HG03342 (cell line): ENCODE results near the gene SNRPA.
"Not testable (repeated sequence)": the region's sequence is repeated elsewhere in the genome, so short reads cannot be mapped to it uniquely, and the experiment has no call there.

Source experiments
- ATAC-seq: cut with Tn5 transposase; IDR thresholded peaks from one replicate; pipeline ENCODE4 v1.9.1; 2021; ENCODE audit warnings: mild to moderate bottlenecking, moderate library complexity; ENCODE audit not compliant: unreplicated experiment

SNRPA gene

DNA sequence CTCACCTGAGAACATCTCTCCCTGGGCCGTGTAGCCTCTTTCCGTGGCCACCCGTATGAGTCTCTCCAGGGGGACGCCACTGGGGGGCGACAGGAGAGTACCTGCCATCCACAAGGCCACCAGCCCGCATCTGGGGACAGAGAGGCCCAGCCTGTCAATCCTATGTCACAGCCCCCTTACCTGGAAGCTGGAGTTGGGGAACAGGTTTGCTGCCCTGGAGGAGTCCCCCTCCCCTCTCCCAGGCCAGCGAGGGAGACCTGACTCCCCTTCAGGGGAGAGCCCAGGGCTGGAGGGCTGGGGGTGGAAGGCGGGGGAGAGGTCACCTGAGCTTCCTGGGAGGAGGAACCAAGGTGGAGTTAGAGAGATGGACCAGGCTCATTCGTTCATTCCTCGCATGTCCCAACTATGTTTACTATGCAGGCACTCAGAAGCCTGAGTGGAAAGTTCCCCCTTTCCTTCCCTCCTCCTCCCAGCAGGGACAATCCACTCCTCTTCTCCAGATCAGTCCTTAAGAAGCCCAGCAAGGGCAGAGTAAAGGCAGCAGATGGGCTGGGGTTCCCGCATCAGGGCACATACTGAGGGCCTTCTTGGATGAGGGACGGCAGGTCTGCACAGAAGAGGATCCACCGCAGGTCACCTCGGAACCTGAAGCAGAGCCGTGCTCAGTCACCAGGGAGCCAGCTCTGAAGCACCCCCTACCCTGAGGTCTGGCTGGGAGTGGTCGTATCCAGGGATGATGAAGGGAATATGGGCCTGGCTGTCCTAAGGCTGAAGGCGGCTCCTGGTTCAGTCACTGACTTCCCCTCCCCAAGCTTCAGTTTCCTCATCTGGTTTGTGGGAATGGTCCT is 6.2 kb upstream of the SNRPA start:
- no peak for ATAC-seq

GRCh38 chr19:40745402-40745780 is 5.6 kb upstream of the SNRPA start:
- ATAC-seq, result no peak

DNA sequence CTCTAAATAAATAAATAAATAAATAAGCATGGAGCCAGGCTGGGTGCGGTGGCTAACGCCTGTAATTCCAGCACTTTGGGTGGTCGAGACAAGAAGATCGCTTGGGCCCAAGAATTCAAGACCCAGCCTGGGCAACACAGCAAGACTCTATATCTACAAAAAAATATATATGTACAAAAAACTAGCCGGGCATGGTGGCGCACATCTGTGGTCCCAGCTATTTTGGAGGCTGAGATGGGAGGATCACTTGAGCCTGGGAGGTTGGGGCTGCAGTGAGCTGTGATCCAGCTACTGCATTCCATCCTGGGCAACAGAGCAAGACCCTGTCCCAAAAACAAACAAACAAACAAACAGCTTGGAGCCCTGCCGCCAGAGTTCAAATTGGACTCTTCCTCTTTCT is 3.5 kb upstream of the SNRPA start:
- ATAC-seq, result no peak

DNA sequence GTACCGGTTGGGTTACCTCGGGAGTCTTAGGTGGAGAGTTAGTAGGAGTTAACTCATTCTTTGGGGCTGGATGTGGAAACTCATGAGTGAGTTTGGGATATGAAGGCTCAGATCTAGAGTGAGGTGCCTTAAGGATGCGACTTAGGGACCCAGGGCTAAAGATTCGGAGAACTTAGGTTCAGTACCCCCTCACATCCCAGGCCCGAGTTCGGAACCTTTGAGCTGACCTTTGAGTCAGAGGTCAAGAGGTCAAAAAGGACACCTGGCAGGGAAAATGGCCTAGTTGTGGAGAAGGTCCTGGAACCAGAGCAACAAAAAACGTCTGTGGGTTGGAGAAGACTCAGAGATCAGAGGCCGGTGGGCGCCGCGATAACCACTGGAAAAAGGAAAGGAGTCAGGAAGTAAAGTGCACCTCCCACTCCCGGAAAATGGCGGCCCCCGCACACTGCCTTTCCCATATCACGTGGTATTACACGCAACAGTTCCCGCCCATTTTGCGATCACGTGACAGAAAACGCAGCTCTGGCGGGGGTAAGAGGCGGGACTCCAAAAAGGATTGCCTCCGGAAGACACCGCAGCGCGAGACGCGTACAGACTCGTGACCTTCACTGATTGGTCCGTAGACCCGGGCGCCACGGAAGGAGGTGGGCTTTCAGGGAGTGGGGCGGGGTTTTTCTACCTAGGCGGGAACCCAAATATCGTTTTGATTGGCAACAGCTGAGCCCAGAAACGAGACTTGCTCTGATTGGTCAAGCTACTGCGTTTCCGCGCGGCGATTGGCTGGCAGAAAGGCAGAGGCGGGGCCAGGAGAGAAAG is 737 bp upstream of the SNRPA start, which contains the start of gene ACTMAP:
Gene ACTMAP (minus strand): TSS at position 420 of the 816 bp plus-strand sequence. CDS start 674 bp downstream, outside the sequence.
- ATAC-seq, result peak; percentile 81

DNA sequence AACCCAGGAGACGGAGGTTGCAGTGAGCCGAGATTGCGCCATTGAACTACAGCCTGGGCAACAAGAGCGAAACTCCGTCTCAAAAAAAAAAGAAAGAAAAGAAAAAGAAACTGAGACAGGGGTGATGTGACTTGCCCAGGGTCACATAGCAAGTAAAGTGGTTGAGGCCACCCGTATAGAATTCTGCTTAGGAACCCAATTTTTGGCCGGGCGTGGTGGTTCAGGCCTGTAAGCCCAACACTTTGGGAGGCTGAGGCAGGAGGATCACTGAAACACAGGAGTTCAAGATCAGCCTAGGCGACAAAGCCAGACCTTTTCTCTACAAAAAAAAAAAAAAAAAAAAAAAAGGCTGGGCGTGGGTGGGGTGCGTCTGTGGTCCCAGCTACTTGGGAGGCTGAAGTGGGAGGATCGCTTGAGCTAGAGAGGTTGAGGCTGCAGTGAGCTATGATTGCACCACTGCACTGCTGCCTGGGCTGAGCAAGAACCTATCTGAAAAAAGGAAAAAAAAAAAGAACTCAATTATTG is 1.3 kb downstream of the SNRPA start:
- ATAC-seq, result no peak

DNA sequence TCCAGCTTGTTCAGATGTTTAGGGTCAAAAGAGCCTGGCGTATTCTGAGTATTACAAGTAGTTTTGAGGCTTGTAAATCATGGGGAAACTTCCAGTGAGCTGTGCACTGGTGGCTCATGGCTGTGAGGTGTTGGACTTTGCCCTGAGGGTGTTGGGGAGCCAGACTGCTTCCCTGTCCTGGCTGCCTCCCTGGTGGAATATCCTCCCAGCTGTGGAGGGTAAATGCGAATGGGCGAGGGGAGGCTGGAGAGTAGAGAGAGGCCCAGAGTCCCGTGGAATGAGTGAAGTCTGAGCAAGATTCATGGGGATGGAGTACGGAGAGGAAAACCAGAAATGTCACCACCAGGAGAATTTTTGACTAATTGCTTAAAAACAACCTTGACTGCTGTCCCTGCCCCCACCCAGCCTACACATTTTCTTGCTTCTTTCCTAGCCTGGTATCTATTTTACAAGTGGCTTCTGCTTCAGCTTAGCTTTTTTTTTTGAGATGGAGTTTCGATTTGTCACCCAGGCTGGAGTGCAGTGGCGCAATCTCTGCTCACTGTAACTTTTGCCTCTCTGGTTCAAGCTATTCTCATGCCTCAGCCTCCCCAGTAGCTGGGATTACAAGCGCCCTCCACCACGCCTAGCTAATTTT is 3.7 kb downstream of the SNRPA start:
- ATAC-seq, result no peak

GRCh38 chr19:40755248-40755624 is 4.2 kb downstream of the SNRPA start:
- no peak for ATAC-seq

- ATAC-seq, result no peak
These were observed 4.8 kb downstream of the SNRPA start for GRCh38 chr19:40755791-40756190.

GRCh38 chr19:40756502-40757110 is 5.6 kb downstream of the SNRPA start:
- no peak for ATAC-seq

DNA sequence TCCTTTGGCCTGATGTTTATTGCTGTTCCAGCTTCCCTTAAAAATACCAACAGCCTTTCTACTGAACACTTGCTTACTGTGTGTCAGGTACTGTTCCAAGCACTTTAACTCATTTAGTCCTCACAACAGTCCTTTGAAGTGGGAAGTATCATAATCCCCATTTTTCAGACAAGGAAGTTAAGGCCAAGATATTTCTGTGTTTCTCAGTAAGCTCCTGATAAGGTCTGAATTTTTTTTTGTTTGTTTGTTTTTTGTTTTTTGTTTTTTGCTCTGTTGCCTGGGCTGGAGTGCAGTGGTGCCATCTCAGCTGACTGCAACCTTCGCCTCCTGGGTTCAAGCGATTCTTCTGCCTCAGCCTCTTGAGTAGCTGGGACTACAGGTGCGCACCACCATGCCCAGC is 7.5 kb downstream of the SNRPA start:
- ATAC-seq, result no peak

DNA sequence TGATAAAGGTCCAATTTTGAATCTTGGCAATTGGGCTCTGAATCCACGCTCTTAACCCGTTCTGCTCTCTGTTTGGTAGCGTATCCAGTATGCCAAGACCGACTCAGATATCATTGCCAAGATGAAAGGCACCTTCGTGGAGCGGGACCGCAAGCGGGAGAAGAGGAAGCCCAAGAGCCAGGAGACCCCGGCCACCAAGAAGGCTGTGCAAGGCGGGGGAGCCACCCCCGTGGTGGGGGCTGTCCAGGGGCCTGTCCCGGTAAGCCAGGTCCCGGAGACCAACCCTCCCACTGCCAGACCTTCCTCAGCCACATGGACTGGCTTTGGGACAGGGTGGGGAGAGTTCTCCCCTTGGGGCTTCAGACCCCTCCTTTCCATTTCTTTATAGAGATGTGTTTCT is 8.3 kb downstream of the SNRPA start:
- ATAC-seq, result no peak

- ATAC-seq, result no peak
These were observed 11.9 kb downstream of the SNRPA start for GRCh38 chr19:40762754-40763470.

DNA sequence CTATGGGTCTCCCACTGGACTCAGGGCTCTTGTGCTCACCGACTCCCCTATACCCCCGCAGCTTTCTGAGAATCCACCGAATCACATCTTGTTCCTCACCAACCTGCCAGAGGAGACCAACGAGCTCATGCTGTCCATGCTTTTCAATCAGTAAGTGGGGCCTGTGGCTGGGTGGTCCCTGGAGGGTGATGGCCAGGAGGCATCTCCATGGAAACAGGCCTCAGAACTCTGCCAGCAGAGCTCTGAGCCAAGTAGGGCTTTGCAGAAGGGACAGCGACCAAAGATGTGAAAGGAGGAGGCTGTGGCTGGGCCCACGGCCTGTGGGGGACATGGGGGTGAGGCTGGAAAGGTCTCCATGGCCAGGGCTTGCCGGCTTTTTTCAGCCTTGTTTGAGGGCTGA is 12.5 kb downstream of the SNRPA start:
- ATAC-seq, result no peak

- no peak for ATAC-seq
These were observed 13.0 kb downstream of the SNRPA start for GRCh38 chr19:40763963-40764362.

- not testable (repeated sequence) for ATAC-seq
These were observed 15.4 kb downstream of the SNRPA start for GRCh38 chr19:40766385-40766784.

- no peak for ATAC-seq
These were observed 17.9 kb downstream of the SNRPA start for GRCh38 chr19:40768869-40769268.

- ATAC-seq, result not testable (repeated sequence)
These were observed 20.3 kb downstream of the SNRPA start for GRCh38 chr19:40771101-40771862.

GRCh38 chr19:40774916-40775631 is 24.1 kb downstream of the SNRPA start, which contains the start of gene MIA:
TSS of gene MIA (plus strand) at chr19:40775521. CDS start at chr19:40775543, 22 bp downstream.
- ATAC-seq, result no peak

DNA sequence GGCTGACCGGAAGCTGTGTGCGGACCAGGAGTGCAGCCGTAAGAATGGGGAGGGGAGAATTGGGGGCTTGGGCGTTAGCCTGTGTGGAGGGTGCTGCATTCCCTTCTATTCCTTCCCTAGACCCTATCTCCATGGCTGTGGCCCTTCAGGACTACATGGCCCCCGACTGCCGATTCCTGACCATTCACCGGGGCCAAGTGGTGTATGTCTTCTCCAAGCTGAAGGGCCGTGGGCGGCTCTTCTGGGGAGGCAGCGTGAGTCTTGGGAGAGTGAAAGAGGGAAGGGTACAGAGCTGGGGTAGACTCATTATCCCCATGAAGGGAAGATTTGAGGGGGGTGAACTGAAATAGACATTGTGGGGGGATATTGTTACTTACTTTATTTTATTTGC is 24.6 kb downstream of the SNRPA start:
- ATAC-seq, result no peak
